ENCODE data around the gene RUNX1.
"Not testable (repeated sequence)": the region's sequence is repeated elsewhere in the genome, so short reads cannot be mapped to it uniquely, and the experiment has no call there.

RUNX1 gene

GRCh38 chr21:34968414-34969333 lies 80.4 kb downstream of the RUNX1 start:
- no peak overlapping the region for H3K9ac ChIP-seq (ENCODE audit: low read length)
- no peaks in the 10 kb centered on the region for H3K27me3 ChIP-seq (ENCODE audit: control insufficient read depth, insufficient read depth, low read length)

GRCh38 chr21:34967509-34968289 lies 81.4 kb downstream of the RUNX1 start:
- no peaks in the 10 kb centered on the region for H3K9me3 ChIP-seq (ENCODE audit: control insufficient read depth, low read length)
- H3K4me1 ChIP-seq (ENCODE audit: control insufficient read depth, insufficient read depth, low read length): peaks cover 4% of the 10 kb centered on the region
- H3K27me3 ChIP-seq (ENCODE audit: control insufficient read depth, insufficient read depth, low read length): no peaks in the 10 kb centered on the region

More at GRCh38 chr21:34968414-34969333, 80.4 kb downstream of the RUNX1 start:
- Histone ChIP-seq H3K9me3 (ENCODE audit: control insufficient read depth, low read length) (no peaks in the 10 kb centered on the region), H3K4me1 (ENCODE audit: control insufficient read depth, insufficient read depth, low read length) (peaks cover 4% of the 10 kb centered on the region), H3K36me3 (ENCODE audit: control insufficient read depth, insufficient read depth, low read length) (no peaks in the 10 kb centered on the region), H3K4me3 (ENCODE audit: low read length) (no peak overlapping the region)

GRCh38 chr21:34966881-34967280 lies 82.2 kb downstream of the RUNX1 start:
- not testable (repeated sequence) for H3K4me3 ChIP-seq (ENCODE audit: low read length); H3K9me3 ChIP-seq (ENCODE audit: control insufficient read depth, low read length); H3K36me3 ChIP-seq (ENCODE audit: control insufficient read depth, insufficient read depth, low read length); H3K4me1 ChIP-seq (ENCODE audit: control insufficient read depth, insufficient read depth, low read length); H3K9ac ChIP-seq (ENCODE audit: low read length); H3K27me3 ChIP-seq (ENCODE audit: control insufficient read depth, insufficient read depth, low read length)

More at GRCh38 chr21:34967509-34968289, 81.4 kb downstream of the RUNX1 start:
- Histone ChIP-seq H3K9ac (ENCODE audit: low read length) (no peak overlapping the region), H3K36me3 (ENCODE audit: control insufficient read depth, insufficient read depth, low read length) (no peaks in the 10 kb centered on the region), H3K4me3 (ENCODE audit: low read length) (no peak overlapping the region)

GRCh38 chr21:34965200-34966174 lies 83.6 kb downstream of the RUNX1 start:
- no peak overlapping the region for H3K9ac ChIP-seq (ENCODE audit: low read length)
- no peak overlapping the region for H3K4me3 ChIP-seq (ENCODE audit: low read length)
- H3K27me3 ChIP-seq (ENCODE audit: control insufficient read depth, insufficient read depth, low read length): no peaks in the 10 kb centered on the region
- no peaks in the 10 kb centered on the region for H3K9me3 ChIP-seq (ENCODE audit: control insufficient read depth, low read length)
- H3K36me3 ChIP-seq (ENCODE audit: control insufficient read depth, insufficient read depth, low read length): no peaks in the 10 kb centered on the region
- H3K4me1 ChIP-seq (ENCODE audit: control insufficient read depth, insufficient read depth, low read length): peaks cover 4% of the 10 kb centered on the region

GRCh38 chr21:34962586-34963222 lies 86.4 kb downstream of the RUNX1 start:
- H3K36me3 ChIP-seq (ENCODE audit: control insufficient read depth, insufficient read depth, low read length): no peaks in the 10 kb centered on the region
- no peak overlapping the region for H3K9ac ChIP-seq (ENCODE audit: low read length)
- H3K27me3 ChIP-seq (ENCODE audit: control insufficient read depth, insufficient read depth, low read length): no peaks in the 10 kb centered on the region
- no peak overlapping the region for H3K4me3 ChIP-seq (ENCODE audit: low read length)
- no peaks in the 10 kb centered on the region for H3K9me3 ChIP-seq (ENCODE audit: control insufficient read depth, low read length)
- no peaks in the 10 kb centered on the region for H3K4me1 ChIP-seq (ENCODE audit: control insufficient read depth, insufficient read depth, low read length)

- no peak overlapping the region for H3K4me3 ChIP-seq (ENCODE audit: low read length)
- H3K36me3 ChIP-seq (ENCODE audit: control insufficient read depth, insufficient read depth, low read length): no peaks in the 10 kb centered on the region
- no peaks in the 10 kb centered on the region for H3K27me3 ChIP-seq (ENCODE audit: control insufficient read depth, insufficient read depth, low read length)
- no peaks in the 10 kb centered on the region for H3K4me1 ChIP-seq (ENCODE audit: control insufficient read depth, insufficient read depth, low read length)
- no peak overlapping the region for H3K9ac ChIP-seq (ENCODE audit: low read length)
- H3K9me3 ChIP-seq (ENCODE audit: control insufficient read depth, low read length): no peaks in the 10 kb centered on the region
Observed at GRCh38 chr21:34962136-34962535, 87.0 kb downstream of the RUNX1 start.

GRCh38 chr21:34960687-34961086 lies 88.4 kb downstream of the RUNX1 start:
- no peaks in the 10 kb centered on the region for H3K27me3 ChIP-seq (ENCODE audit: control insufficient read depth, insufficient read depth, low read length)
- H3K36me3 ChIP-seq (ENCODE audit: control insufficient read depth, insufficient read depth, low read length): no peaks in the 10 kb centered on the region
- H3K4me3 ChIP-seq (ENCODE audit: low read length): no peak overlapping the region
- H3K9me3 ChIP-seq (ENCODE audit: control insufficient read depth, low read length): no peaks in the 10 kb centered on the region
- no peak overlapping the region for H3K9ac ChIP-seq (ENCODE audit: low read length)
- H3K4me1 ChIP-seq (ENCODE audit: control insufficient read depth, insufficient read depth, low read length): no peaks in the 10 kb centered on the region

GRCh38 chr21:34959607-34960006 lies 89.5 kb downstream of the RUNX1 start:
- H3K4me1 ChIP-seq (ENCODE audit: control insufficient read depth, insufficient read depth, low read length): no peaks in the 10 kb centered on the region
- H3K36me3 ChIP-seq (ENCODE audit: control insufficient read depth, insufficient read depth, low read length): no peaks in the 10 kb centered on the region
- no peak overlapping the region for H3K4me3 ChIP-seq (ENCODE audit: low read length)
- no peaks in the 10 kb centered on the region for H3K27me3 ChIP-seq (ENCODE audit: control insufficient read depth, insufficient read depth, low read length)
- H3K9ac ChIP-seq (ENCODE audit: low read length): no peak overlapping the region
- H3K9me3 ChIP-seq (ENCODE audit: control insufficient read depth, low read length): no peaks in the 10 kb centered on the region

- Histone ChIP-seq H3K27me3 (ENCODE audit: control insufficient read depth, insufficient read depth, low read length) (no peaks in the 10 kb centered on the region), H3K9ac (ENCODE audit: low read length) (no peak overlapping the region), H3K4me3 (ENCODE audit: low read length) (no peak overlapping the region), H3K4me1 (ENCODE audit: control insufficient read depth, insufficient read depth, low read length) (no peaks in the 10 kb centered on the region), H3K9me3 (ENCODE audit: control insufficient read depth, low read length) (no peaks in the 10 kb centered on the region), H3K36me3 (ENCODE audit: control insufficient read depth, insufficient read depth, low read length) (no peaks in the 10 kb centered on the region)
Observed at GRCh38 chr21:34958040-34958439, 91.1 kb downstream of the RUNX1 start.

GRCh38 chr21:34956416-34957316 lies 92.4 kb downstream of the RUNX1 start:
- H3K9me3 ChIP-seq (ENCODE audit: control insufficient read depth, low read length): no peaks in the 10 kb centered on the region
- no peaks in the 10 kb centered on the region for H3K36me3 ChIP-seq (ENCODE audit: control insufficient read depth, insufficient read depth, low read length)
- no peak overlapping the region for H3K4me3 ChIP-seq (ENCODE audit: low read length)
- H3K4me1 ChIP-seq (ENCODE audit: control insufficient read depth, insufficient read depth, low read length): no peaks in the 10 kb centered on the region
- no peaks in the 10 kb centered on the region for H3K27me3 ChIP-seq (ENCODE audit: control insufficient read depth, insufficient read depth, low read length)
- no peak overlapping the region for H3K9ac ChIP-seq (ENCODE audit: low read length)

Data from mucosa of stomach (tissue), 1 donor.